HepG2 (cell line): Measurements from ENCODE around the gene TCN2. TPM values are rescaled to one million over a fixed set of nuclear protein-coding genes. Genes with fewer than 3 reads are reported as not detected.

ENCODE experiments used
- BRD4 ChIP-seq: sonication (generic); formaldehyde crosslinking; IDR thresholded peaks from 2 replicates; pipeline ENCODE4 v1.4.0; 2020; ENCODE audit warnings: missing genetic modification reagents
- FOSL1 ChIP-seq: sonication (generic); formaldehyde crosslinking; IDR thresholded peaks from 2 replicates; pipeline ENCODE4 v1.9.0; 2021; ENCODE audit warnings: missing genetic modification reagents, borderline replicate concordance
- GATAD1 ChIP-seq: IDR thresholded peaks from 2 replicates; pipeline ENCODE4 v1.6.1; 2016; ENCODE audit warnings: missing genetic modification reagents, missing compliant biosample characterization
- MBNL3 ChIP-seq: fragments of 250-450 bp; sonication (Bioruptor Pico); conservative IDR thresholded peaks from 2 replicates; pipeline ENCODE4 v1.8.0; 2022; ENCODE audit warnings: mild to moderate bottlenecking, inconsistent platforms
- MEF2D ChIP-seq: sonication (generic); formaldehyde crosslinking; IDR thresholded peaks from 2 replicates; pipeline ENCODE4 v1.5.1; 2020; ENCODE audit warnings: mild to moderate bottlenecking, missing genetic modification reagents
- MIER2 ChIP-seq: IDR thresholded peaks from 2 replicates; pipeline ENCODE4 v1.6.1; 2016; ENCODE audit warnings: missing biosample characterization, missing genetic modification reagents
- NONO ChIP-seq, 2 experiments: fragments of 450-650 bp in 1 of 2; sonication (generic) in 1 of 2; formaldehyde crosslinking in 1 of 2; IDR thresholded peaks in 1 of 2; conservative IDR thresholded peaks in 1 of 2; 2 replicates each; pipeline versions ENCODE4 v1.6.1 to v1.8.0; 2017 to 2022; ENCODE audit warnings: mild to moderate bottlenecking in 1 of 2, missing genetic modification reagents in 1 of 2, moderate library complexity in 1 of 2
- PBX3 ChIP-seq: sonication (generic); formaldehyde crosslinking; IDR thresholded peaks from 2 replicates; pipeline ENCODE4 v1.8.1; 2023; ENCODE audit warnings: missing genetic modification reagents, inconsistent platforms, borderline replicate concordance
- RCOR2 ChIP-seq: IDR thresholded peaks from 2 replicates; pipeline ENCODE4 v1.6.1; 2016; ENCODE audit warnings: missing biosample characterization, missing genetic modification reagents
- REST ChIP-seq, 2 experiments: IDR thresholded peaks; 2 replicates each; pipeline ENCODE4 v1.6.1; 2011 to 2012; ENCODE audit warnings: low read length in 2 of 2, borderline replicate concordance in 1 of 2, low read depth in 1 of 2, mild to moderate bottlenecking in 1 of 2, moderate library complexity in 1 of 2
- SRSF4 ChIP-seq: fragments of 200-400 bp; formaldehyde crosslinking; IDR thresholded peaks from one replicate; pipeline ENCODE4 v1.6.1; 2018; ENCODE audit warnings: mild to moderate bottlenecking, low read depth, low read length, moderate library complexity; ENCODE audit not compliant: poor library complexity, severe bottlenecking
- TRAFD1 ChIP-seq: sonication (generic); formaldehyde crosslinking; IDR thresholded peaks from 2 replicates; pipeline ENCODE4 v1.5.1; 2020; ENCODE audit warnings: missing genetic modification reagents, mild to moderate bottlenecking, borderline replicate concordance
- ZFP36 ChIP-seq: fragments of 150-350 bp; IDR thresholded peaks from 2 replicates; pipeline ENCODE4 v1.6.1; 2018; ENCODE audit warnings: borderline replicate concordance, low read length, low read depth; ENCODE audit not compliant: partially characterized antibody
- ZNF616 ChIP-seq: sonication (generic); formaldehyde crosslinking; IDR thresholded peaks from 2 replicates; pipeline ENCODE4 v1.5.0; 2020; ENCODE audit warnings: low read depth, mild to moderate bottlenecking, missing genetic modification reagents
- ZNF644 ChIP-seq: IDR thresholded peaks from 2 replicates; pipeline ENCODE4 v1.6.1; 2016; ENCODE audit warnings: low read depth
- ZNF761 ChIP-seq: sonication (generic); formaldehyde crosslinking; conservative IDR thresholded peaks from 2 replicates; pipeline ENCODE4 v1.4.0; 2020; ENCODE audit warnings: mild to moderate bottlenecking, missing genetic modification reagents
- polyA plus RNA-seq, 8 experiments: library from polyadenylated mRNA; depleted of rRNA in 3 of 8; stranded (reverse) in 7 of 8; unstranded in 1 of 8; fragments of >200 nt; fragmentation: Illumina TruSeq in 4 of 8; extraction: Trizol in 4 of 8; gene quantifications; 2 replicates each; pipeline versions ENCODE4 v1.2.1 to v1.2.3, GENCODE V29; 2011 to 2016; ENCODE audit warnings: low read depth in 4 of 8, missing spikeins in 1 of 8, mixed read lengths in 1 of 8; ENCODE audit not compliant: insufficient read depth in 1 of 8
- total RNA-seq, 5 experiments: library from RNA; depleted of rRNA; stranded (reverse); fragments of >200 nt; fragmentation: Illumina TruSeq; extraction: Trizol; gene quantifications; 2 replicates each; pipeline ENCODE4 v1.2.3, GENCODE V29; 2016; ENCODE audit warnings: low read depth in 1 of 5
- TF ChIP-seq, protein P1 (sequence below): sonication (generic); formaldehyde crosslinking; IDR thresholded peaks from 2 replicates; pipeline ENCODE4 v1.4.0; 2020; ENCODE audit warnings: mild to moderate bottlenecking, missing genetic modification reagents
- TF ChIP-seq, protein P2 (sequence below): IDR thresholded peaks from 2 replicates; pipeline ENCODE4 v1.6.1; 2016; ENCODE audit warnings: control low read depth

Gene TCN2
- total and polyA plus RNA-seq, 2 of the 13 experiments (the other 11 are each of a cell fraction or from before 2014, with no cell fraction given) = 0.29 to 0.31 TPM

GRCh38 chr22:30667494-30668385 is 60.8 kb downstream of the TCN2 start, which contains the start of gene DUSP18 (continued):
- no peak for TF ChIP-seq SRSF4
- no peak for TF ChIP-seq FOSL1 (CRISPR knock-in tag)
- TF ChIP-seq REST (IDR thresholded peaks at IDR 0.05; ENCODE audit: borderline replicate concordance in 1 of 2, low read depth in 1 of 2, low read length in 2 of 2) = no peak
- TF ChIP-seq, protein P1, sequence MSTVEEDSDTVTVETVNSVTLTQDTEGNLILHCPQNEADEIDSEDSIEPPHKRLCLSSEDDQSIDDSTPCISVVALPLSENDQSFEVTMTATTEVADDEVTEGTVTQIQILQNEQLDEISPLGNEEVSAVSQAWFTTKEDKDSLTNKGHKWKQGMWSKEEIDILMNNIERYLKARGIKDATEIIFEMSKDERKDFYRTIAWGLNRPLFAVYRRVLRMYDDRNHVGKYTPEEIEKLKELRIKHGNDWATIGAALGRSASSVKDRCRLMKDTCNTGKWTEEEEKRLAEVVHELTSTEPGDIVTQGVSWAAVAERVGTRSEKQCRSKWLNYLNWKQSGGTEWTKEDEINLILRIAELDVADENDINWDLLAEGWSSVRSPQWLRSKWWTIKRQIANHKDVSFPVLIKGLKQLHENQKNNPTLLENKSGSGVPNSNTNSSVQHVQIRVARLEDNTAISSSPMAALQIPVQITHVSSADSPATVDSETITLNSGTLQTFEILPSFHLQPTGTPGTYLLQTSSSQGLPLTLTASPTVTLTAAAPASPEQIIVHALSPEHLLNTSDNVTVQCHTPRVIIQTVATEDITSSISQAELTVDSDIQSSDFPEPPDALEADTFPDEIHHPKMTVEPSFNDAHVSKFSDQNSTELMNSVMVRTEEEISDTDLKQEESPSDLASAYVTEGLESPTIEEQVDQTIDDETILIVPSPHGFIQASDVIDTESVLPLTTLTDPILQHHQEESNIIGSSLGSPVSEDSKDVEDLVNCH = no peak
- TF ChIP-seq MBNL3 (CRISPR knock-in tag) = no peak
- TF ChIP-seq, protein P2, sequence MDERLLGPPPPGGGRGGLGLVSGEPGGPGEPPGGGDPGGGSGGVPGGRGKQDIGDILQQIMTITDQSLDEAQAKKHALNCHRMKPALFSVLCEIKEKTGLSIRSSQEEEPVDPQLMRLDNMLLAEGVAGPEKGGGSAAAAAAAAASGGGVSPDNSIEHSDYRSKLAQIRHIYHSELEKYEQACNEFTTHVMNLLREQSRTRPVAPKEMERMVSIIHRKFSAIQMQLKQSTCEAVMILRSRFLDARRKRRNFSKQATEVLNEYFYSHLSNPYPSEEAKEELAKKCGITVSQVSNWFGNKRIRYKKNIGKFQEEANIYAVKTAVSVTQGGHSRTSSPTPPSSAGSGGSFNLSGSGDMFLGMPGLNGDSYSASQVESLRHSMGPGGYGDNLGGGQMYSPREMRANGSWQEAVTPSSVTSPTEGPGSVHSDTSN = no peak
- TF ChIP-seq MIER2 (CRISPR knock-in tag) = no peak
- TF ChIP-seq ZNF644 (CRISPR knock-in tag) = no peak
- 0 out of 2 replicates have a peak, but pooled peaks have one; percentile 36 for TF ChIP-seq MEF2D (CRISPR knock-in tag)
- TF ChIP-seq ZFP36 = no peak
- no peak for TF ChIP-seq ZNF616 (CRISPR knock-in tag)
- no peak for TF ChIP-seq RCOR2 (CRISPR knock-in tag)
- TF ChIP-seq PBX3 (CRISPR knock-in tag) = no peak
- no peak for TF ChIP-seq NONO (IDR thresholded peaks at IDR 0.05)
- 0 out of 2 replicates have a peak, but pooled peaks have one; percentile 45 for TF ChIP-seq NONO (CRISPR knock-in tag; conservative IDR thresholded peaks at IDR 0.05)
- TF ChIP-seq GATAD1 = no peak
- no peak for TF ChIP-seq ZNF761 (CRISPR knock-in tag)
- no peak for TF ChIP-seq BRD4 (CRISPR knock-in tag)
- no peak for TF ChIP-seq TRAFD1 (CRISPR knock-in tag)
